HTR-8/SVneo (cell line): Measurements from ENCODE around the gene ATP2B2.

Experiments used
- DNase-seq: peaks from one replicate; pipeline ENCODE4 v3.0.0; 2011; ENCODE audit warnings: low spot score, mixed read lengths; ENCODE audit not compliant: insufficient read length
- FAIRE-seq: peaks from 2 replicates; lab custom pipeline; 2011; peaks lifted over from hg19 to GRCh38; lab: Jason Lieb, UNC

Gene ATP2B2

DNA sequence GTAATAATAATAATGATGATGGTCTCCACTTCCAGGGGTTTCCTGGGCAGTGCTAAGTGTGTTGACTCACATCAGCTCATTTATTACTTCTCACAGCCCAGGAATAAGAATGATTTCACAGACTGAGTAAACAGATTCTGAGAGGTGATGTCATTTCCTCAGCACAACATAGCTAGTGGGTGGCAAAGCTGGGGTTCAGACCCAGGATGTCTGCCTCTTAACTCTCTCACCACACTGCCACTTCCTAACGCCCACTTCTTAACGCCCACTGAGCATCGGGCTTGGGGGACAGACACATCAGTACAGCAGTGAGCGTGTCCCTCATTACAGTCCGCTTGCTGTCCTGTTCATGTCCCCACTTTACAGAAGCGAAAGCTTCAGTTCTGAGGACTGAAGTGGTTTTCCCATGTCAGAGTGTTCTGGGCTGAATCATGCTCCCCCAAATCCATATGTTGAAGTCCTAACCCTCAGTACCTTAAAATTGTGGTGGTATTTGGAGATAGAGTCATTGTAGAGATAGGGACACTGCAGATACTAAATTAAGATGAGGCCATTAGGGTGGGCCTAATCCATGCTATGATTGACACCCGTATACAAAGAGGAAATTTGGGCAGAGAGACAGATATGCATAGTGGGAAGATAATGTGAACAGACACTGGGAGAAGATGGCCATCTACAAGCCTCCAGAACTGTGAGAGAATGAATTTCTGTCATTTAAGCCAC is 68.0 kb downstream of the ATP2B2 start:
- DNase-seq, result no peak
- peak; percentile 23 for FAIRE-seq

DNA sequence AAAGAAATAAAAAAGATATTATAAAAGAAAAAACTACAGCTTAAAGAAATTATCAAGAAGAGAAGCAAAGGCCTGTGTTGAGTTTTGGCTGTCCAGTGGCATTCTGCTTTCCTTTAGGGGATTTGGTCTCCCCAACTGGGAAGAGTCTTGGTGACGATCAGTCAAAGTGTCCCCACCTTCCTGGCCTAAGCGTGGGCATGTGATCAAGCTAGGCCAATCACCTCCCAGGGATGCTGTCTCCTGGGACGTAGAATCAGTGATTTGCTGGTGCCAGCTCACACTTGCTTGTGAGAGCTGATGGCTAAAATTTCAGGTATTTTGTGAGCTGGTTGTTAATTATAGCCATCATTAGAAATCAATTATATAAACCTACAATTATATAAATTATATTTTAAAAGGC is 69.5 kb downstream of the ATP2B2 start:
- DNase-seq (no peak), FAIRE-seq (no peak)

DNA sequence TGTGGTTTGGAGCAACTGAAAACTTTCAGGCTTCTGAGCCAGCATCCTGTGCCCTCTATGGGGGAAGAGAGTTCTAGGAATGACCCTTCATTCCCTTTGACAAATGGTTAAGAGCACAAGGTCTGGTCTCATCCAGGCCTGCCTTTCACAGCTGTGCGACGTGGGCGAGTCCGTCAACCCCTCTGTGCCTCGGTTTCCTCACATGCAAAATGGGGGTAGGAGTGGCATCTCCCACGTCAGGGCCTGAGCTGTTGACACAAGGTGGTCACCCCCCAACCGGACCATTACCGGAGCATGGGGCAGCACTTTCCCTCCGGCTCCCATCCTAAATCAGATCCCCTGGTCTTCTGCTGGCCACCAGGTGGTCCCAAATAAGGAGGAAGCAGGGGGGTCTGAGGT is 70.4 kb downstream of the ATP2B2 start:
- no peak for DNase-seq
- FAIRE-seq, result no peak

DNA sequence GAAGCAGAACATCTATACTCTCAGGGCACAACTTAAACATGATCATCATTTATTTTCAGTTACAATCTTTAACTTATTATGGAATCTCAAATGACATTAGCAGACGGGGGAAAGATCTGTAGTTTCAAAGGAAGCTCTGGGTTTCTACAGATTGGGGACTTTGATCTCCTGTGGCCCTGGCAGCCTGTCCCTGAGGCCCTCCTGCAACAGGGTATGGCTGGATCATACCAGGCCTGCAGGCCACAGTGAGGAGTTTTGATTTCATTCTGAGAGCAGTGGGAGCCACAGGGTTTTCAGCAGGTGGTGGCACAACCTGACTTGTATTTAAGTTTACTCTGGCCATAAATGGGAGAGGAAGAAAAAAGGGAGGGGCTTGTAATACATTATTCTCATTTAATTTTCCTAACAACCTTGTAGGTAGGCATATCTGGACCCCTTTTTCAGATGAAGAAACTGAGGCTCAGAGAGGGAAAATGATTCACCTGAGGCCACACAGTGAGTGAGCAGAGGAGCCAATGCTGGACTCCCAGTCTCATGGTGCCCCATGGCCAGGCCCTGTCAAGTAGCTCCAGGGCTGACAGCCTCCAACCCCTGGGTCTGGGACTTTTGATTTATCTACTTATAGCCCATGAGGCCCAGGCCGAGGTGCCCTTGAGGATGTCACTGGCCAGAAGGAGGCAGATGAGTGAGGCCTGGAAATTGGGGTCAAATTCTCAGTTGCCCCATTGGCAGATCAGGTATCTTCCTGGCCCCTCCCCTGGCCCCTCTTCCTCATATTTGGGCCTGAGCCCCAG is 71.0 kb downstream of the ATP2B2 start:
- FAIRE-seq, result no peak
- DNase-seq, result no peak

DNA sequence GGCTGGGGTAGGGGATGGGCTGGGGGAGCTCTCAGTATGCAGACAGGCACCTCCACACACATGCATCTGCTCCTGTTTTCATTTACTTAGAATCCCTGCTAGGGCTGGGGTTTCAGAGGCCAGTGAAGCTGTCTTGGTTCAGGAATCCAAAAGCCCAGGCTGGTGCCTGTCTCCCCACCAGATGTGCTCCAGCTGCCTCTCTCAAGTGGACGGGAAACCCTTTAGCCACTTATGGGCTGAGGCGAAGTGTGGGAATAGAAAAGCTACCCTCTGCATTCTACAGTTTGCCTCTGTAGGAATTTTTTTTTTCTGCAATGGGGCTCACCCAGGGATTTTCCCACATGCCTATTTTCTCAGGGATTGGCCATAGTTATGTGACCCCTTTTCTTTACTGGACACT is 72.5 kb downstream of the ATP2B2 start:
- FAIRE-seq, result no peak

DNA sequence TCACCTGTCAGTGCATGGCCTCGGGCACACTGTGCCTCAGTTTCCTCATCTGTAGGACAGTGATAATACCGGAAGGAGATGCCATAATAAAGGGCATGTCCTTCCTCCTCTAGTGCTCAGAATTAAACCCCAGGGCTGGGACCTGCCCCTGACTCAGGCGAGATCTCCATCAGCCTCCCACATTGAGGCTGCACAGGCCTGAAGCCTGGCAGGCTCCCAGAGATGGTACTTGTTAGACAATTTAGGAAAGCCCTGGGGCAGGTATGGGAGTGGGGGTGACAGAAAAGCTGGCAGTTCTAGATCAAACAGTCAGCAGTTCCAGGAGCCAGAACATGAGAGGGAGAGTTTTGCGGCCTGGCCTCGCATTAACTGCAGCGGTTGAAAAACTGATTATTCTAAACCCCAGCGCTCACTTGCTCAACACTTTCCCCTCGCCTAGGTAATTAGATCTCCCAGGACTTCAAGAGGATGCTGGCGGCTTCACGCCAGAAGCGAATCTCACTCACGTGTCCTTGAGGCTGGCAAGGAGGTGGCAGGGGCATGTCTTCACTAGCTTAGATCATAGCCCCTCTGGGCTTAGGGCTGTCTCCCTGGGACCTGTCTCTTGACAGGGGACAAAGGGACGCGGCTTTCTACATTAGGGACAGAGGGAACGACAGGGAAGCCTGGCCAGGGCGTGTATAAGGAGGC is 73.1 kb downstream of the ATP2B2 start:
- DNase-seq, result no peak
- FAIRE-seq, result no peak

More for the DNA sequence above, 72.5 kb downstream of the ATP2B2 start:
- no peak for DNase-seq

DNA sequence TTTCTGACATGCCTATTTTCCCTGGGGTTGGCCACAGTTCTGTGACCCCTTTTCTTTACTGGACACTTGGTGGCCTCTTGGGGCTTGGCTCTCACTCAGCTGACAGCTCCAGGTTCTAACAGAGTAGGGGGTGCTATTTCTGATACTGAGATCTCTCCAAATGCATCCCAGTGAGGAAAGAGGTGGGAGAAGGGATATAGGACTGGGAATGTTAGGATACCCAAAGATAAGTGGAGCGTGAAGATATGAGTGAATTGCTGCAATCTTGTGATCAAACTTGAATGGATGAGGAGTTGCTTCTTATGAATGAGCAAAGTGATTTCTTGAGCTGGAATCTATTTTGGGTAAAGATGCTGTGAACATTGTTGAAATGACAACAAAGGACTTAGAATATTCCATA is 74.6 kb downstream of the ATP2B2 start:
- DNase-seq, result no peak
- FAIRE-seq, result no peak

DNA sequence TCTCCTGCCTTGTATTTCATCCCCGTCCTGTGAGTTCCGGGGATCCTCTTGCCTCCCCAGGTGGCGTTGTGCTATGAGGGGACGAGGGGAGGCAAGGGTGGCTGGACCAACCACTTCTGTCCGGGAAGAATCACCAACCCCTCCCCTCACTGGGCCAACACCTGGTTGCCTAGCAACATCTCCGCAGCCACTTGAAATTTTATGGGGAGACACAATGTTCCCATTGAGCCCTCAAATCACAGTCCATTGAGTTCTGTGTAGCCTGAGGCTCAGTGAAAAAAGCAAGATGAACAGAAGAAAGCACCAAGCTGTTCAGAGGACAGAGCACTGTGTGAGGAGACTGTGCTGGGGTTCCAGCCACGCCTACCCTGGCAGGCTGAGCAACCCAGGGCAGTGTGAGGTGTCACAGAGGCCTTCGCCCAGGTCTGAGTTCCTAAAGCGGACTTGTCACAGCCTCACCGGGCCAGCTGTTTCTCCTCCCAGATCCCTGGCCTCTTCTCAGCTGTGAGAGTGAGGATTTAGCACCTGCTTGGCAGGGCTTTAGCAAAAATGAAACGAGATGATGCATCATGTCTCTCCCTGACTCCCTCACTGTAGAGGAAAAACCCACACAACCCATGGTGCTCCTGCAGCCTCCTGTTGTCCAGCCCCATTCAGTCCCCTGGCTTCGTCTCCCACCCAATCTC is 76.8 kb downstream of the ATP2B2 start:
- FAIRE-seq (no peak), DNase-seq (no peak)

DNA sequence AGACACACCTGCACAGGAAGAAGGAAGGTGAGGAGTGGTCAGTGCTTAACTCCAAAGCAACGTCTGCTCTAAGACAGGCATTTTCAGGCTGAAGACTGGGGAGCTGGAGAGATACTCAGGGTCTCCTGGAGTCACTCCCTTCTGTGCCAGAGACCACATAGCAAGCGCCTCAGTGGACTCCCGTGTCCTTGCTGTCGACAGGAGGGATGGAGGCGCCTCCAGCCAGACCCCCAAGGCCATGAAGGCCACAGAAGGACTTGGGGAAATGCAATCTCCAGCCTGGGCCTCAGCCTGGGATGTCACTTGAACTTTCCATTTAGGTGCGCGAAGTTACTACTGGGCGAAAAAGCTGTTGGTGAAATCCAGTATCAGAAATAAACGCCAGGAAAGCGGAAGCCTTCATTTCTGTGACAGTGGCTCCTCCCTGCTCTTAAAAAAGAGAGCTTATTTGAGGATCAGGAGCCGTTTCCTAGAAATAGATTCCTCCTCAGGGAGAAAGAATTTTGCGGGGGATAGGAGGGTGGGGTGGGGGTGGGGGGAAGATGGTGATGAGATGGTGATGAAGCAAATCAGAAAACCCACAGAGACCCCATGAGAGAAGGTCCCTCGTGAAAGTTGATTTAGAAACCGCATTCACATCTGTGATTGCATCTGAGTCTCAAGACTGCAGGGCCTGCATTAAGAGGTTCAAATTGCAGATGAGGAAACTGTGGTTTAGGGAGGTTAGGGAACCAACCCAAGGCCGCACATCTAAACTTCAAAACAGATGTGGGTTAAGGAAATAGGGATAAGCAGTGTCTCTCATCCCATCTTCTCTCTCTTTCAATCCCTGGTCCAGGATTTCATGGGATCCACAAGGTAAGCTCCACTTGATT is 78.8 kb downstream of the ATP2B2 start:
- FAIRE-seq (no peak), DNase-seq (no peak)

DNA sequence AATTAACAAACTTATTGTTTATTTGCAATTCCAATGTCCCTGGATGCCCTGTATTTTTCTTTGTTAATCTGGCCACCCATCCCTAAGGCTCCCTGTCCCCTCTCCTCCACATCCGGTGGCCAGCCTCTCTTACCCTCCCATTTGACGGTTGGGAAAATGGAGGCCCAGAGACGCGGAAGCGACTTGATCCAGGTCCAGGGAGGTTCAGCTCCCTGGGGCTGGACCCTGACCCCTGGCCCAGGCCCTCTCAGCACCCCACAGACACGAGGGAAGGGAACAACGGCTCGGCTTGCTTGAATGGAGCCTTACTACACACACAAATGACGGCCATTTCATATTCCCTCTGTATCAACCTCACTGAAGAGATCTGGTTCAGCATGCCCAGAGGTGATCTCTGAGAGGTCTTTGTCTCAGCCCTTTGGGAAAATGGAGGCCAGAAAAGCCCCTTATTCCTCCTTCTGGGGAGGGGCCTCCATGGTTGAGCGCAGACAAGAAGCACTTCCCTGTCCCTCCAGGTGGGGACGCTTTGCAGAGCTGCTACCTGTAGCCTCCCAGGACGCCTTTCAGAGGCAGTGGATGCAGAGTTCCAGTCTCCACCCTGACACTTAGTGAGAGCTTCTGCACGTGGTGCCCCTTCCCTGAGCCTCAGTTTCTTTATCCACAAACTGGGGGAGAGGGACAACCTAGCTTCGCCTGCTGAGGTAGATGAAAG is 82.1 kb downstream of the ATP2B2 start:
- DNase-seq (no peak), FAIRE-seq (no peak)

DNA sequence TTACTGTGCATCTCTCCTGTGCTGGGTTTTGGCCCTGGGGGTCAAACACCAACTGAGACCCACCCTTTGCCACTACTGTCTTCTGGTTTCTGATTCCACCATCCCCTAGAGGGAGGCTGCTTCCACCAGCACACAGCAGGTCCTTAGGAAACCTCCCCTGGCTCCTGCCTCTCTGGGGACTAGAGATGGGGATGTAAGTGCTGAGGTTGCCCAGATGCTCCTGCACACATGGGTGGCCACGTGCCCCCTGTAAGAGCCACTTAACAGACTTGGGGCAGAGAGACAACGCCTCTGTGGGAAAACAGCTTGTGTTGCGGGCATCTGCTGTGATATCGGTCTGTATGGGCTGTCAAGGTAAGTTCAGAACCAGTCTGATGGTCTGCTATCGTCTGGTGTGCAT is 83.4 kb downstream of the ATP2B2 start:
- no peak for DNase-seq
- FAIRE-seq, result no peak

DNA sequence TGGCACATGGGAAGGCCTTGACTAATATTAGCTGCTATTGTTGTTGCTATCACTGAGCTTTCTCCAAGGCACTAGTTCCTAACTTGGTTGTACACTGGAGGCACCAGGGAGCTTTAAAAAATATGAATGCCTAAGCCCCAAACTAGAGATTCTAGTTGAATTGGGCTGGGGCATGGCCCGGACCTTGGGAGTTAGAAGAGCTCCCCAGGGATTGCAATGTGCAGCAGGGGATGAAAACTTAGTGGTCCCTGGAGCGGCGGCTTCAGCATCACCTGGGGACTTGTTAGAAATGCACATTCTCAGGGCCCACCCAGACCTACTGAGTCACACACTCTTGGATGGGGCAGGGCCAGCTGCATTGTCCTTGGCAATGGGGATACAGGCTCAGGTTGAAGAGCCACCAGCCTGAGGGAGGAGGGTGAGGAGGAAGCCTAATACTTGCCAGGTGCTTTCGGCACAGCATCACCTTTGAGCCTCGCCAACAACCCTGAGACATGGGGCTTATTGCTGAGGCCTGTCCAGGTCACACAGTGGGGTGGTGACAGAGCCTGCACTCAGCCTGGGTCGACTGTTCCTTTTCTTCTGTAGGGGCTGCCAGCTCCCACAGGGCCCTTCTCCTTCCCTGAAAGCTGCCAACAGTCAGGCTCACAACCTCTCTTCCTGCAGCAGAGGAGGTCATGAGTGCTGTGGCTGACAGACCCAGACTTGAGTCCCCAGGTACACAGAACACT is 84.5 kb downstream of the ATP2B2 start:
- no peak for FAIRE-seq

DNA sequence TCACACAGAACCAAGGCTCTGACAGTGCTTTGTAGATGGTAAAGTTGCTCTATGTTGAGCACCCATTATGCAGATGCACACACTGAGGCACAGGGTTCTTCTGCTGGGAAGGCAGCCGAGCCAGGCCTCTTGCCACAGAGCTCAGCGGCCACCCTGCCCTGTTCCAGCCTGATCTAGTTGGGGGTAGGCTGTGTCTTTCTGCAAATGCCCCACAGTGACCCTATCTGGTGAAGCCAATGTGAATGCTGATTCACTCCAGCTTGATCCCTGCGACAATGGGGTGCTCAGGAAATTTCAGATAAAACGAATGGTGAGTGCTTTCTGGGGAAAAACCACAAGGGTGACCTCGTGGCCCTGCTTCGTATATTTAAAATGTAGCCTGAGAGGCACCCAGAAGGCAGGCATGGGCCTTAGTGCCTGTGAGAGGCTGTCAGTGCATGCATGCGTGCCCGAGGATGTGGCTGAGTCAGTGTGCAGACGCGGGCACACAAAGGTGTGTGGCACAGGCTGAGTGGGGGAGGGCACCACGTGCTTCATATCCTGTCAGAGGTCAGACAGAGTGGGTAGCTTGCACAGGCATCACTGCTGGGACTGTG is 85.7 kb downstream of the ATP2B2 start:
- DNase-seq (no peak), FAIRE-seq (no peak)

More for the DNA sequence above, 84.5 kb downstream of the ATP2B2 start:
- no peak for DNase-seq

DNA sequence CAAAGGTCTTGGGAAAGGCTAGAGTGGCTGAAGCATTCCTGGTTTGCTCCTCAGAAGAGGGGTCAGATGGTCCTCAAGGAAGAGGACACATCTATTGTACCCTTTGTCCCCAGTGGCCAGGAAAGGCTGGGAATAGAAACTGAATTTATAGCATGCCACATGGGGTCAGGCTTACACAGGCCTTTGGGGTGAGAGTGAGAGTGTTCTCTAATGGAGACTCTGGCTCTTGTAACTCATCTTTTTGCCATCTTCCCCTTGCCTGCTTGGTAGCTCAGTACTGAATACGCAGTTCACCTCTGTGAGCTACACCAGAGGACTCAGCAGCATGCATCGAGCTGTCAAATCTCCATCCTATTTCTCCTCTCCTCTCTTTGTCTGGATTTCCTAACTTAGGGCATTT is 87.5 kb downstream of the ATP2B2 start:
- FAIRE-seq (no peak), DNase-seq (peak; percentile 24)

DNA sequence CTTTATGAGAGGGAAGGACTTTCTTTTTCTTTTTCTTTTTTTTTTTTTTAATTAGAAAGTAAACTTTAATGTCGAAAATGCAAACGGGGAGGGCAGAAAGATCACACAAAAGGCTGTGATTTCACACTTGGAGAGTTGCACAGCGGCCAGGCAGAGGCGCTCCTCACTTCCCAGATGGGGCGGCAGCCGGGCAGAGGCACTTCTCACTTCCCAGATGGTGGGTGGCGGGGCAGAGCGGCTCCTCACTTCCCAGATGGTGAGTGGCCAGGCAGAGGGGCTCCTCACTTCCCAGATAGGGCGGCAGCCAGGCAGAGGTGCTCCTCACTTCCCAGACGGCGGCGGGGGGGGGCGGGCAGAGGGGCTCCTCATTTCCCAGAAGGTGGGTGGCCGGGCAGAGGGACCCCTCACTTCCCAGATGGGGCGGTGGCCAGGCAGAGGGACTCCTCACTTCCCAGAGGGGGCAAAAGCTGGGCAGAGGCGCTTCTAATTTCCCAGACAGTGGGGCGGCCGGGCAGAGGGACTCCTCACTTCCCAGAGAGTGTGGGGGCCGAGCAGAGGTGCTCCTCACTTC is 88.6 kb downstream of the ATP2B2 start:
- FAIRE-seq, result no peak
- no peak for DNase-seq

DNA sequence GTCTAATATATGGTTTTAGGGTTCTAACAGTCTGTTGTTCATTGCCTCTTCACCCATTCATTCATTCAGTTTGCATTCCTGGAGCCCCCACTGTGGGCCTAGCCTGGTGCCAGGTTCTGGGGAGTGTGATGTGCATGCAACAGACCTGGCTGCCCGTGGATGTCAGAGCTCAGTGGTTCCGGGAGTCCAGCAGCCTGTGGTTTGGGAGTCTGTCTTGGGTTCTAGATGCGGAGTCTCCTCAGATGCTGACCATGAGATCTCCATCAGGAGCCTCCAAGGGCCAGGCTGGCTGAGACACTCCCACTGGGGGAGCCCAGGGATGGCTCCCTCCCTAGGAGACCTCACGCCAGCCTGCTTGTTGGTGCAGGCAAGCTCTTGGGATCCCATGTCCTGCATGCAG is 92.3 kb downstream of the ATP2B2 start:
- no peak for FAIRE-seq

DNA sequence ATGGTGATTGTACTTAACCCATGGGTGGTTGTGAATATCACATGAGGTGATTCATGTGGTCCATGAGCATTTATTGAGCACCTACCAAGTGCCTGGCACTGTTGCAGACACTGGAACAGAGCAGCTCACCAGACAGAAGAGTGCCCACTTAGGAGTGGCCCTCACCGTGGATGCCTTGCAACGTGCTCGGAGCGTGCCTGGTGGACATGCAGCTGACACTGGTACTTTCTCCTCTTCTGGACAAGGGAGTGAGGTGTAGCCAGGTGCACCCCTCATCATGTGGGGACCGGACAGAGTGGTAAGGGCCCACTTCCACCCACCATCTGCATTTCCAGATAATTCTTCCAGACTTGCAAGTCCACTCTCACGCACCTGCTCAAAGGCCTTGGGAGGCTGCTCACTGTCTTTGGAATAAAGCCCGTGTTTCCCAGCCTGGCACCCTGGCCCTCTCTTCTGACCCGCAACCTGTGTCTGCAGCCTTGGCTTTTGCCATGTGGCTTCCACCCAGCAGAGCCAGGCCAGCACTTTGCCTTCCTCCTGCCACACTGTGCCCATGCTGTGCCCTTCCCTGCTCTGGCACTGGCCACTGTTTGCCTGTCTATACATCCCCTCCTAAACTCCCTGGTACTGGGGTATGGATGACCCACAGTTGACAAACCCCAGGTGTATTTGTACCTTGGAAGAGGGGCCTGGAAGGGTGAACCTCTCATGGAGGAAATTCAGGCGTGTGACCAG is 93.6 kb downstream of the ATP2B2 start:
- FAIRE-seq, result no peak
- DNase-seq, result no peak

More for the DNA sequence above, 92.3 kb downstream of the ATP2B2 start:
- DNase-seq, result no peak
